IMR-90 (cell line): ENCODE data around the gene KANSL3.

Experiments
- CEBPB ChIP-seq: IDR thresholded peaks from 2 replicates; pipeline ENCODE4 v1.6.1; 2012; ENCODE audit warnings: low read depth, low read length, improper control_type of control experiment
- MAZ ChIP-seq: IDR thresholded peaks from 2 replicates; pipeline ENCODE4 v1.6.1; 2012; ENCODE audit warnings: low read depth, mild to moderate bottlenecking, low read length, improper control_type of control experiment, moderate library complexity, borderline replicate concordance
- MXI1 ChIP-seq: IDR thresholded peaks from 2 replicates; pipeline ENCODE4 v1.6.1; 2012; ENCODE audit warnings: low read depth, mild to moderate bottlenecking, low read length, moderate library complexity, borderline replicate concordance
- POLR2A ChIP-seq: IDR thresholded peaks from 2 replicates; pipeline ENCODE4 v1.6.1; 2012; ENCODE audit warnings: mild to moderate bottlenecking, low read depth, low read length
- RCOR1 ChIP-seq: IDR thresholded peaks from 2 replicates; pipeline ENCODE4 v1.6.1; 2012; ENCODE audit warnings: mild to moderate bottlenecking, low read length, improper control_type of control experiment; ENCODE audit not compliant: insufficient replicate concordance
- RFX5 ChIP-seq: IDR thresholded peaks from 2 replicates; pipeline ENCODE4 v1.8.0; 2012; ENCODE audit warnings: low read depth, mild to moderate bottlenecking, low read length, moderate library complexity
- SMC3 ChIP-seq: fragments of 150-350 bp; IDR thresholded peaks from 2 replicates; pipeline ENCODE4 v1.6.1; 2016; ENCODE audit warnings: low read depth, mild to moderate bottlenecking, antibody characterized with exemption, low read length, moderate library complexity
- TF ChIP-seq, protein P1 (sequence below): conservative IDR thresholded peaks from 2 replicates; pipeline ENCODE4 v1.5.1; 2012; ENCODE audit warnings: mild to moderate bottlenecking, low read depth, low read length, improper control_type of control experiment

DNA sequence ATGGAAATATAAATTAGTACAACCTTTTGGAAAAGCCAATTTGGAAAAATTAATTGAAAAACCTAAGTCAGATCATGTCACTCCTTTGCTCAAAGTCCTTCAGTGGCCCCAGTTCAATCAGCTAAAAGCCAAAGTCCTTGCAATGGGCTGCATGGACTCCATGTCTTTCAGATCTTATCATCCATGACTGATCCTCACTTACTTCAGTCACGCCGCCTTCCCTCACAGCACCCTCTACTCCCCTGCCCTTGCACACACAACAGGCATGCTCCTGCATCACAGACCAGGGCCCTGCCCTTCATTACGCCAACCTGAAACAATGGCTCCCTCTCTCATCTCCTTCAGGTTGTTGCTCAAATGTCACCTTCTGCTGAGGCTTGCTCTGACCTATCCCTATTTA is 15.6 kb downstream of the KANSL3 start:
- TF ChIP-seq, protein P1, sequence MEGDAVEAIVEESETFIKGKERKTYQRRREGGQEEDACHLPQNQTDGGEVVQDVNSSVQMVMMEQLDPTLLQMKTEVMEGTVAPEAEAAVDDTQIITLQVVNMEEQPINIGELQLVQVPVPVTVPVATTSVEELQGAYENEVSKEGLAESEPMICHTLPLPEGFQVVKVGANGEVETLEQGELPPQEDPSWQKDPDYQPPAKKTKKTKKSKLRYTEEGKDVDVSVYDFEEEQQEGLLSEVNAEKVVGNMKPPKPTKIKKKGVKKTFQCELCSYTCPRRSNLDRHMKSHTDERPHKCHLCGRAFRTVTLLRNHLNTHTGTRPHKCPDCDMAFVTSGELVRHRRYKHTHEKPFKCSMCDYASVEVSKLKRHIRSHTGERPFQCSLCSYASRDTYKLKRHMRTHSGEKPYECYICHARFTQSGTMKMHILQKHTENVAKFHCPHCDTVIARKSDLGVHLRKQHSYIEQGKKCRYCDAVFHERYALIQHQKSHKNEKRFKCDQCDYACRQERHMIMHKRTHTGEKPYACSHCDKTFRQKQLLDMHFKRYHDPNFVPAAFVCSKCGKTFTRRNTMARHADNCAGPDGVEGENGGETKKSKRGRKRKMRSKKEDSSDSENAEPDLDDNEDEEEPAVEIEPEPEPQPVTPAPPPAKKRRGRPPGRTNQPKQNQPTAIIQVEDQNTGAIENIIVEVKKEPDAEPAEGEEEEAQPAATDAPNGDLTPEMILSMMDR, result no peak
- TF ChIP-seq RCOR1 (no peak), CEBPB (no peak), RFX5 (no peak), MAZ (no peak), SMC3 (no peak), POLR2A (no peak), MXI1 (no peak)
